ENCODE measurements around the gene CAMK4.
"Not testable (repeated sequence)": the region's sequence is repeated elsewhere in the genome, so short reads cannot be mapped to it uniquely, and the experiment has no call there.

CAMK4 gene

GRCh38 chr5:111261610-111262009 is 37.4 kb downstream of the CAMK4 start:
- no peak for FAIRE-seq

- FAIRE-seq, result no peak
Observed at GRCh38 chr5:111262153-111262552, 38.0 kb downstream of the CAMK4 start.

GRCh38 chr5:111262815-111263214 is 38.6 kb downstream of the CAMK4 start:
- FAIRE-seq, result no peak

GRCh38 chr5:111266491-111266890 is 42.3 kb downstream of the CAMK4 start:
- no peak for FAIRE-seq

- no peak for FAIRE-seq
Observed at GRCh38 chr5:111268300-111268699, 44.1 kb downstream of the CAMK4 start.

GRCh38 chr5:111271885-111272284 is 47.7 kb downstream of the CAMK4 start:
- no peak for FAIRE-seq

GRCh38 chr5:111277061-111277460 is 52.9 kb downstream of the CAMK4 start:
- no peak for FAIRE-seq

- FAIRE-seq, result no peak
Observed at GRCh38 chr5:111278858-111279504, 54.8 kb downstream of the CAMK4 start.

GRCh38 chr5:111280282-111280951 is 56.2 kb downstream of the CAMK4 start:
- FAIRE-seq, result no peak

GRCh38 chr5:111282798-111283197 is 58.6 kb downstream of the CAMK4 start:
- no peak for FAIRE-seq

- no peak for FAIRE-seq
Observed at GRCh38 chr5:111284825-111285224, 60.6 kb downstream of the CAMK4 start.

- no peak for FAIRE-seq
Observed at GRCh38 chr5:111294551-111294950, 70.4 kb downstream of the CAMK4 start.

GRCh38 chr5:111295649-111296048 is 71.5 kb downstream of the CAMK4 start:
- no peak for FAIRE-seq

- no peak for FAIRE-seq
Observed at GRCh38 chr5:111296570-111296969, 72.4 kb downstream of the CAMK4 start.

GRCh38 chr5:111299067-111299481 is 74.9 kb downstream of the CAMK4 start:
- no peak for FAIRE-seq

- no peak for FAIRE-seq
Observed at GRCh38 chr5:111299831-111300432, 75.7 kb downstream of the CAMK4 start.

- no peak for FAIRE-seq
Observed at GRCh38 chr5:111301264-111301663, 77.1 kb downstream of the CAMK4 start.

GRCh38 chr5:111302043-111302442 is 77.9 kb downstream of the CAMK4 start:
- FAIRE-seq, result not testable (repeated sequence)

- FAIRE-seq, result no peak
Observed at GRCh38 chr5:111308951-111309350, 84.8 kb downstream of the CAMK4 start.

GRCh38 chr5:111309384-111309783 is 85.2 kb downstream of the CAMK4 start:
- FAIRE-seq, result no peak

- no peak for FAIRE-seq
Observed at GRCh38 chr5:111310711-111311620, 86.8 kb downstream of the CAMK4 start.

GRCh38 chr5:111311666-111312065 is 87.5 kb downstream of the CAMK4 start:
- no peak for FAIRE-seq

GRCh38 chr5:111313017-111313724 is 89.0 kb downstream of the CAMK4 start:
- no peak for FAIRE-seq

Measured in islet of Langerhans (tissue), 1 donor.